ENCODE measurements around the gene CLC.
"Not testable (repeated sequence)": the region's sequence is repeated elsewhere in the genome, so short reads cannot be mapped to it uniquely, and the experiment has no call there.

The CLC gene

DNA sequence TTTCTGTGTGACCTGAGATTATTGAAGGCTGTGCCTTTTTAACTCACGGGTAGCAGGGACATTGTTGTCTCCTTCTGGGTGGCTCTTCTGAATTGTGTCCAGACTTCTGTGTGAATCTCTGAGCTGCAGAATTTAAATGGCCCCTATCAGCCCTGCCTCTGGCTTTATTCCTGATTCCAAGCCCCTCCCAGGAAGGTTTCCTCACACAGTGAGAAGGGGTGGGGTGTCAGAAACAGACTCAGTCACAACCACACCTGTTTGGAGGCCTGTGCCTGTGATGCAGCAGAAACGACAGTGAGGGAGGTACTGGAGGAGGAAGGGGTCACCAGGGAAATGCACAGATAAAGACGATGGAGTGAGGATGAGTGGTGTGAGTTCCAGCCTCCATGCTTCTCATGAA lies at the start of gene CLC:
CLC (minus strand) TSS at position 139 of the 400 bp plus-strand sequence; CDS start at position 62, 77 bp downstream.
- DNase-seq (ENCODE audit: low read depth in 4 of 4, low spot score in 1 of 4), result no peak

DNA sequence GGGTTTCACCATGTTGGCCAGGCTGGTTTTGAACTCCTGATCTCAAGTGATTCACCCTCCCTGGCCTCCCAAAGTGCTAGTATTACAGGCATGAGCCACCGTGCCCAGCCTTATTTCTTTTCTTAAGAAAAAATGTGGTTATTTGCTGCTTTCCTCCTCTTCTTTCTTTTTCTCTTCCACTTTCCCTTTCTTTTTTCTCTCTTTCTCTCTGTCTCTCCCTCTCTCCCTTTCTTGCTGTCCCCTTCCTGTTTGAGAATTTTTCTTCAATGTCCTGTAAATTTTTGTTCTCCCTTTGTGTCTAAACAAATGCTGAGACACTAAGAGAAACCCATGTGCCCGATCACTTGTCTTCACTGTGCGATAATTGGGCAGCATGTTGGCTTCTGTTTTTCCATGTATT lies 43.1 kb upstream of the CLC start:
- DNase-seq (ENCODE audit: low read depth in 4 of 4, low spot score in 1 of 4), result no peak

DNA sequence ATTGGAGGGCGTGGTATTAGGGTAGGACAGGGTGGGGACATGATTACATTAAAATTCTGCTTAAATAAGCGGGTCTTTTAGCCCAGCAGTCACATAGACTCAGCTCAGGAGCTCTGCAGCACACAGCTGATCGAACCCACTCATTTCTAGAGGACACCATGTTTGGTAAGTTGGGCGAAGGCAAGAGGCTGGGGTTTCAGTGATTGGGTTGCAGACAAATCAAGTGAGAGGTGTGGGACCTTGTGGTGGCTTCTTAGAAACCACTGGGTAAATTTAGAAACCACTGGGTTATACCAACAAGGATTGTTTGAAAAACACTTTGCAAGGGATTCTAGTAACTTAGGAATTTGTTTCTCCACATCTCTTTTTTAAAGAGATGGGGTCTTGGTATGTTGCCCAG lies 40.9 kb upstream of the CLC start, which contains the start of gene LEUTX:
LEUTX (plus strand) TSS at position 92 of the 400 bp plus-strand sequence; CDS start at position 159, 67 bp downstream.
- no peak for DNase-seq (ENCODE audit: low read depth in 4 of 4, low spot score in 1 of 4)

- DNase-seq (ENCODE audit: low read depth in 4 of 4, low spot score in 1 of 4), result no peak
Measured at GRCh38 chr19:39768786-39769185, 31.0 kb upstream of the CLC start.

GRCh38 chr19:39768334-39768733 lies 30.5 kb upstream of the CLC start:
- no peak for DNase-seq (ENCODE audit: low read depth in 4 of 4, low spot score in 1 of 4)

DNA sequence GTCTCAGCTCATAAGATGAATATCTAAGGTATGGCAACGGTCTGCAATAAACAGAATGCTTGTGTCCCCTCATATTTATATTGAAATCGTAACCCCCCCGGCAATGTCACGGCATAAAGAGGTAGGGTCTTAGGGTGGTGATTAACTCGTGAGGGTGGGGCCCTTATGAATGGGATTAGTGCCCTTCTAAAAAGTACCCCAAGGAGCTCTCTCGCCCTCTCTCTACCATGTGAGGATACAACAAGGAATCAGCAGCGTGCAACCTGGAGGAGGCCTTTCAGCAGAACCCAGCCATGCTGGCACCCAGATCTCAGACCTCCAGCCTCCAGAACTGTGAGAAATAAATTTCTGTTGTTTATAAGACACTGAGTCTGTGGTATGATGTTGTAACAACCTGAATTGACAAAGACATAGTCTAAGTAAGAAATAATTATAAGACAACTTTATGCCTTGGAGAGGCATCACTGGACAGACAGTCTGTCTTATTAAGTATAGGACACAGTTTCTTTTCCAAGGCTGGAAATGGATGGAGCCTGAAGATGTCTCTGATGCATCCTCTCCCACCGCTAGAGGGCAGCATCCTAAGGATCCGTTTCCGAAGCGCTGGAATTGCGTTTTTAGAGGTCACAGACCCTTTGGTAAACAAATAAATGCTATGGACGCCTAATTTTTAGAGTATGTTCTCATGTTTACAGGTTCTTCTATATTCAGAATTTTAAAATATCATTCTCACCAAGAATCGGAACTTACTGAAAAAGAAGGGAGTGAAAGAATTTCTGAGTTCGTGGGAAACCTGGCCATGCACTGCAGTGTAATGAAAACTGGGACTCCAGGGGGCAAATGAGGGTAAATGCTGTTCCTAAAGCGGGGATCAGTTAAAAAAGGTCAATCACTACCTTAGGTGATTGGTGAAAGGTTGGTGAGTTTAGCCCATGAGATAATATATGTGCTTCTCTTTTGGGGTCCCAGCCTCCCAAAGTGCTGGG lies 27.6 kb upstream of the CLC start:
- peak; percentile 21 to 28 (median 24) for DNase-seq (ENCODE audit: low read depth in 4 of 4, low spot score in 1 of 4)

- DNase-seq (ENCODE audit: low read depth in 4 of 4, low spot score in 1 of 4), result not testable (repeated sequence)
Measured at GRCh38 chr19:39761851-39762250, 24.0 kb upstream of the CLC start.

DNA sequence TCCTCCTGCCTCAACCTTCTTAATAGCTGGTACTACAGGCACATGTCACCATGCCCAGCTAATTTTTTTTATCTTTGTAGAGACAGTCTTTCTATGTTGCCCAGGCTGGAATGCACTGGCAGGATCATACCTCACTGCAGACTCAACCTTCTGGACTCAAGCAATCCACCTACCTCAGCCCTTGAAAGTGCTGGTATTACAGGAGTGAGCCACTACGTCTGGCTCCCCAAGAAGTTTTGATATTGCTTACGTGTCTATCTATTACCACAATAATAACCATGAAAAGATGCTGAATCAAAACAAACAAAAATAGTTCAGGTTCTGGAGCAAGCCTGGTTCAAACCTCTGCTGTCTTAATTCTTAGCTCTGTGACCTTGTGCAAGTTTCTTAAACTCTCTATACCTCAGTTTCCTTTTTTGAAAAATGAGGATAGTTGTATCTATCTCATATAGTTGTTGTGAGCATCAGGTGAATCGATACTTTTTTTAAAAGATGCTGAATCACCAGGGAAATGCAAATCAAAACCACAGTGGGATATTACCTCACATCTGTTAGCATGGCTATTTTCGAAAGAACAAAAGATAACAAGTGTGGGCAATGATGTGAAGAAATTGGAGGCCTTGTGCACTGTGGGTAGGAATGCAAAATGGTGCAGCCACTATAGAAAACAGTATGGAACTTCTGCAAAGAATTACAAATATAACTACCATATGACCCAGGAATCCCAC lies 21.8 kb upstream of the CLC start:
- DNase-seq (ENCODE audit: low read depth in 4 of 4, low spot score in 1 of 4), result no peak

DNA sequence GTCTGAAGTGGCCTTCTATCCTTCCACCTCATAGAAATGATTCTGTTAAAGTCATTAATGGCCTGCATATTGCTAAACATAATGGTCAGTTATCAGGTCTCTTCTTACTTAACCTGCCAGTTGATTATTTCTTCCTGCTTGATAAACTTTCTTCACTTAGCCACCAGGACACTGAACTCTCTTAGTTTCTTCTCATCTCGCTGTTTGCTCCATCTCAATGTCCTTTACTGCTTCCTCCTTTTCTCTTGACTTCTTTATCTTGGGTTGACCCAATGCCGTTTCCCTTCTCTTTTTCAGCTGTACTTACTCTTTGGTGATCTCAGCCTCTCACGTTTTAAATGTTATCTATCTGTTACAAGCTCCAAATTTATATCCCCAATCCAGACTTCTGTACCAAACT lies 17.1 kb upstream of the CLC start:
- DNase-seq (ENCODE audit: low read depth in 4 of 4, low spot score in 1 of 4), result no peak

- no peak for DNase-seq (ENCODE audit: low read depth in 4 of 4, low spot score in 1 of 4)
Measured at GRCh38 chr19:39754544-39754943, 16.7 kb upstream of the CLC start.

DNA sequence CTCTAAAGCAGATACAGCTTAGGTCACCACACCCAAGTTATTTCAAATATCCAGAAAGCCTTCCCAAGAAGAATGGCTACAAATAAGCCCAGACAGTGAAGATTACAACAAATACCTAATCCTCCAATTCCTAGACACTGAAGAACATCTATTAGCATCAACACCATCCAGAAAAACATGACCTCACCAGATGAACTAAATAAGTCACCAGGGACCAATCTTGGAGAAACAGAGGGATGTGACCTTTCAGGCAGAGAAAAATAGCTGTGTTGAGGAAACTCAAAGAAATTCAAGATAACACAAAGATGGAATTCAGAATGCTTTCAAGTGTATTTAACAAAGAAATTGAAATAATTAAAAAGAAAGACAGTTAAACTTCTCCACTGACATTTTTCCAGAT lies 15.0 kb upstream of the CLC start:
- no peak for DNase-seq (ENCODE audit: low read depth in 4 of 4, low spot score in 1 of 4)

GRCh38 chr19:39752390-39752789 lies 14.6 kb upstream of the CLC start:
- DNase-seq (ENCODE audit: low read depth in 4 of 4, low spot score in 1 of 4), result no peak

- DNase-seq (ENCODE audit: low read depth in 4 of 4, low spot score in 1 of 4), result no peak
Measured at GRCh38 chr19:39749981-39750380, 12.2 kb upstream of the CLC start.

DNA sequence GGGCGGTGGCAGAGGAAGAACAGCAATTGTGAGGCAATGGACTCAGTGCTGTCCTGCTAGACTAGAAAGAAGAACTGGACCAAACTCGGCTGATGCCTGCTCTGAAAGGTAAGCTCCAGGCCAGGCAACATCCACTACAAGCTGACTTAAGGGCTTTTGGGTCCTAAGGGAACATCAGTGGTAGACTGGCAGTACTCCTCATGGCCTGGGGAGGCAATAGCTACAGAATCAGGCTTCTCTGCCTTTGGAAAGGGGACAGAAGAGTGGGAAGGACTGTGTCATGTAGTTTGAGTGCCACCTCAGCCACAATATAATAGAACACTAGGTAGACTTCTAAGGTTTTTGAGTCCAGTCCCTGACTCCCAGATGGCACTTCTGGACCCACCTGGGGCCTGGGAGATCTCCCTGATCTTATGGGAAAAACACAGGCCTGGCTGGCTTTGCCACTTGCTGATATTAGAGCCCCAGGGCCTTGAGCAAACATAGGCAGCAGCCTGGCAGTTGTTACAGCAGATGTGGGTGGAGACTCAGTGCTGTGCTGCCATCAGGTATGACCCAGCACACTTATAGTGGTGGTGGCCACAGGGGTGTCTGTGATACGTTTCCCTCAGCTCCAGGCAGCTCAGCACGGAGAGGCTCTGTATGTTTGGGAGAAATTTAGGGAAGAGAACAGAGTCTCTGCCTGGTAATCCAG lies 9.2 kb upstream of the CLC start:
- no peak for DNase-seq (ENCODE audit: low read depth in 4 of 4, low spot score in 1 of 4)

DNA sequence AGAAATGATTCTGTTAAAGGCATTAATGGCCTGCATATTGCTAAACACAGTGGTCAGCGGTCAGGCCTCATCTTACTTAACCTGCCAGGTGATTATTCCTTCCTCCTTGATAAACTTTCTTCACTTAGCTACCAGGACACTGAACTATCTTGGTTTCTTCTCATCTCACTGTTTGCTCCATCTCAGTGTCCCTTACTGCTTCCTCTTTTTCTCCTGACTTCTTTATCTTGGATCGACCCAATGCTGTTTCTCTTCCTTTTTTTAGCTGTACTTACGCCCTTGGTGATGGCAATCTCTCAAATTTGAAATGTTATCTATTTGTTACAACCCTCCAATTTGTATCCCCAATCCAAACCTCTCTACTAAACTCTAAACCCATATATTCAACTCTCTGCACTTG lies 7.8 kb upstream of the CLC start:
- no peak for DNase-seq (ENCODE audit: low read depth in 4 of 4, low spot score in 1 of 4)

- no peak for DNase-seq (ENCODE audit: low read depth in 4 of 4, low spot score in 1 of 4)
Measured at GRCh38 chr19:39740395-39740794, 2.6 kb upstream of the CLC start.

GRCh38 chr19:39738814-39739213 lies 985 bp upstream of the CLC start:
- no peak for DNase-seq (ENCODE audit: low read depth in 4 of 4, low spot score in 1 of 4)

DNA sequence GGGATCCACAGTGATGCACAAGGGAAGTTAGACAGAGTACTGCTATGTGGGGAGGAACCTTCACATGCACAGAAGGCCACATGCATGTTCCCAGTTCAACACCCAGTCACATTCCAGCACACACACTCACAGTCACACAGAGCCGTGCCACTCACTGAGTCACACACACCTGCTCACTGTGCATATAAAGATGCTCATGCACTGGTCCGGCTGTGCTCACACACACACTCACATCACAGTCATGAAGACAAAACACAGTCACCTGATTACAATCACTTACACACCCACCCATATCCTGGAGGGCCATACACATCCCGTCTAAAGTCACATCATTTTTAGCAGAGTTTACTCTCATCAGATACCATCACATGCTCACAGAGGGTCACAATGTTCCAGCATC lies 478 bp downstream of the CLC start:
- no peak for DNase-seq (ENCODE audit: low read depth in 4 of 4, low spot score in 1 of 4)

- DNase-seq (ENCODE audit: low read depth in 4 of 4, low spot score in 1 of 4), result no peak
Measured at GRCh38 chr19:39736088-39736487, 1.7 kb downstream of the CLC start.

- DNase-seq (ENCODE audit: low read depth in 4 of 4, low spot score in 1 of 4), result no peak
Measured at GRCh38 chr19:39735688-39736087, 2.1 kb downstream of the CLC start.

GRCh38 chr19:39733841-39734240 lies 4.0 kb downstream of the CLC start:
- DNase-seq (ENCODE audit: low read depth in 4 of 4, low spot score in 1 of 4), result no peak
